SK-N-SH treated with all-trans-retinoic acid at 6 μM for 48 hours (cell line): ENCODE results near the gene NBPF10.
"Not testable (repeated sequence)": the region's sequence is repeated elsewhere in the genome, so short reads cannot be mapped to it uniquely, and the experiment has no call there.

Experiments used
- ATAC-seq: fragments of 200-7000 bp; cut with Tn5 transposase; 3 replicates; pipeline ENCODE4 v1.9.1; 2020; ENCODE audit warnings: mild to moderate bottlenecking, moderate library complexity

NBPF10 gene

DNA sequence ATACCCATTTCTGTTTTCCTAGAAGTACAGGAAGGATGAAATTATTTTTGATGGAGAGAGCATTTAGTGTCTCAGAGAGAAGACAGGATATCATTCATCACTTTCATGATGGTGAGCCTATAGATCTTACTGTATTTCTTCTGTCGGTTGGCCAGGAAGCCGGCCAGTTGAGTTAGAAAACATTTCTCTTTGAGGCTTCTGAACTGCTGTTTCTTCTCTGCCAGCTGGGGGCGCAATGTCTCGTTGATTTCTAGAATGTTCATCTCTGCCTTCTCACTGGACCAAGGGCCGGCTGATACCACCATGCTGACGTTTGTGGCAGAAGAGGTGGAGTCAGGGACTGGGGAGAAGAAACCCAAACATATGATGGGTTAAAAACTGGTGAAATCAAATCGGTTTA is at the start of gene NBPF10:
Gene NBPF10, minus strand, starts transcription at position 340 of the 400 bp plus-strand sequence. Its CDS starts 35 bp downstream, at position 305.
- ATAC-seq = not testable (repeated sequence)

- not testable (repeated sequence) for ATAC-seq
Measured at GRCh38 chr1:146174531-146174930, 29.9 kb upstream of the NBPF10 start.

DNA sequence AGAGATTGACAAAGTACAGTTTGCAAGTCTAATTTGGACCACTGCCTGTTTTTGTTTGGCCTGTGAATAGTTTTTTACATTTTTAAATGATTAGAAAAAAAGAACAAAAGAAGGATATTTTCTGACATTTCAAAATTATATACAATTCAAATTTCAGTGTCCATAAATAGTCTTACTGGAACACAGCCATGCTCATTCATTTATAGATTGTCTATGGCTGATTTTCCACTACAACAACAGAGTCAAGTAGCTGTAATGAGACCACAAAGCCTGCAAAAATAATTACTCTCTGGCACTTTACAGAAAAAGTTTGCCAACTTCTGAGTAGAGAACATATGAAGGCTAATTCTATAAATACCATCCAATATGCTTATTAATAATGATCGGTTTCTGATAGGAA is 23.1 kb upstream of the NBPF10 start:
- ATAC-seq = not testable (repeated sequence)

- not testable (repeated sequence) for ATAC-seq
Measured at GRCh38 chr1:146167273-146167672, 22.7 kb upstream of the NBPF10 start.
